ENCODE data around the gene DLG5.

The DLG5 gene, protein sequence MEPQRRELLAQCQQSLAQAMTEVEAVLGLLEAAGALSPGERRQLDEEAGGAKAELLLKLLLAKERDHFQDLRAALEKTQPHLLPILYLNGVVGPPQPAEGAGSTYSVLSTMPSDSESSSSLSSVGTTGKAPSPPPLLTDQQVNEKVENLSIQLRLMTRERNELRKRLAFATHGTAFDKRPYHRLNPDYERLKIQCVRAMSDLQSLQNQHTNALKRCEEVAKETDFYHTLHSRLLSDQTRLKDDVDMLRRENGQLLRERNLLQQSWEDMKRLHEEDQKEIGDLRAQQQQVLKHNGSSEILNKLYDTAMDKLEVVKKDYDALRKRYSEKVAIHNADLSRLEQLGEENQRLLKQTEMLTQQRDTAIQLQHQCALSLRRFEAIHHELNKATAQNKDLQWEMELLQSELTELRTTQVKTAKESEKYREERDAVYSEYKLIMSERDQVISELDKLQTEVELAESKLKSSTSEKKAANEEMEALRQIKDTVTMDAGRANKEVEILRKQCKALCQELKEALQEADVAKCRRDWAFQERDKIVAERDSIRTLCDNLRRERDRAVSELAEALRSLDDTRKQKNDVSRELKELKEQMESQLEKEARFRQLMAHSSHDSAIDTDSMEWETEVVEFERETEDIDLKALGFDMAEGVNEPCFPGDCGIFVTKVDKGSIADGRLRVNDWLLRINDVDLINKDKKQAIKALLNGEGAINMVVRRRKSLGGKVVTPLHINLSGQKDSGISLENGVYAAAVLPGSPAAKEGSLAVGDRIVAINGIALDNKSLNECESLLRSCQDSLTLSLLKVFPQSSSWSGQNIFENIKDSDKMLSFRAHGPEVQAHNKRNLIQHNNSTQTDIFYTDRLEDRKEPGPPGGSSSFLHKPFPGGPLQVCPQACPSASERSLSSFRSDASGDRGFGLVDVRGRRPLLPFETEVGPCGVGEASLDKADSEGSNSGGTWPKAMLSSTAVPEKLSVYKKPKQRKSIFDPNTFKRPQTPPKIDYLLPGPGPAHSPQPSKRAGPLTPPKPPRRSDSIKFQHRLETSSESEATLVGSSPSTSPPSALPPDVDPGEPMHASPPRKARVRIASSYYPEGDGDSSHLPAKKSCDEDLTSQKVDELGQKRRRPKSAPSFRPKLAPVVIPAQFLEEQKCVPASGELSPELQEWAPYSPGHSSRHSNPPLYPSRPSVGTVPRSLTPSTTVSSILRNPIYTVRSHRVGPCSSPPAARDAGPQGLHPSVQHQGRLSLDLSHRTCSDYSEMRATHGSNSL (N-terminal part only)

DNA sequence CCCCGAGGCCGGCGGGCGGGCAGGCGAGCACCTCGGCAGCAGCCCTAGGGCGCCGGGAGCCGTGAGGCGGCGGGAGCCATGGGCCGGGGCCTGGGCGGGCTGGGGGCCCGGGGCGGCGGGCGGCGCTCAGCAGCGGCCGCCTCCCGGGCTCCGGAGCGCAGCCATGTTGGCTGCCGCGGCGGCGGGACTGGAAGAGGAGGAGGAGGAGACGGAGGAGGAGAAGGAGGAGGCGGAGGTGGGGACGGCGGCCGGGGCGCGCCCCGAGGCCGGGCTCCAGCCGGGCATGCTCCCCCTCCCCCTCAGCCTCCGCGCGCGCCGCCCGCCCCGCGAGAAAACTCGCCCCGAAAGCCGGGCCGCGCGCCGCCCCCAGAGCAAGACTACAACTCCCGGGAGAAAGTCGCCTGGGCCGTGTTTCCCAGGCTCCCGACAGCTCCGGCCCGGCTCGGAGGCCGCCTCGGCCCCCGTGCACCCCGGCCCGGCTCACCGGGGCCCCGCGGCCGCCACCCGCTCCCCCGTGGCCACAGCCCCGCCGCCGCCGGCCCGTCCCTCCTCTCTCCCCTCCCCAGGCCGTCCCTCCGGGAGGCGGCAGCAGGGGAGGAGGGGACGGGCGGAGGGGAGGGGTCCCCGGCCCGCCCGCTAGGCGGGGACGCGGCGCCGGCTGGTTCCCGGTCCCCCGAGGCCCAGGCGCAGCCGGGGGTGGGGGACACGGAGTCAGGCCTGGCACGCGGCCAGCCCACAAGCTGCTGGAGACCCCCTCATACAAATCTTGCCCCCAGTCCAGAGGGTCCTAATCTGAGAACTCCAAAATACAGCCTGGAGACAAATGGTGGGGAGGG is at the start of gene DLG5:
Gene DLG5 (minus strand): TSS at position 190 of the 836 bp plus-strand sequence. CDS start 235 bp downstream, outside the sequence.
- no peak for DNase-seq

DNA sequence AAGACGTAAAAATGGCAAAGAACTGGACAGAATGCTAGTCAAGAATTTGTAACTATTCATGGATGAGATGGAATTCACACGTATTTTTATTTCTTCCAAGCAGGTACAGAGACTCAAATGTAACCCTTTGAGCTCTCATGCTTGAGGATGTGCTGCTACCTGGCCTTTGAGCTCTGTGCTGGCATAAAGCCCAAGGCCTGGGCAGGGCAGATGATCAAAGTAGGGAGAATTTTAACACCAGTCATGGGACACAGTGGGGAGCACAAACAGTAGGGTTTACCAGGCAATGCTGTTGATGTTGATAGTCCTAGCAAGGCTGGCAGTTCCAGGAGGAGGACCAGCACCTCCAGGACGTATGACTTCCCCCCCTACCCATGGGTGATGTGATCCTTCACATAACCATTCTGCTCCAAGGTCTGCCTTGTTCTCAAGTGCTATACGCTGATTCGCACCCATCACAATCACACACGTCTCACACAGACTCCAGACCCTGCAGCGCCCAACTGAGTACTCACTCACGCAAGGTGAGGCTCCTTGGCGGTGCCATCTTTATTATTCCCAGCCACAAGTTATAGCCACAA is 48.6 kb upstream of the DLG5 start:
- no peak for DNase-seq

DNA sequence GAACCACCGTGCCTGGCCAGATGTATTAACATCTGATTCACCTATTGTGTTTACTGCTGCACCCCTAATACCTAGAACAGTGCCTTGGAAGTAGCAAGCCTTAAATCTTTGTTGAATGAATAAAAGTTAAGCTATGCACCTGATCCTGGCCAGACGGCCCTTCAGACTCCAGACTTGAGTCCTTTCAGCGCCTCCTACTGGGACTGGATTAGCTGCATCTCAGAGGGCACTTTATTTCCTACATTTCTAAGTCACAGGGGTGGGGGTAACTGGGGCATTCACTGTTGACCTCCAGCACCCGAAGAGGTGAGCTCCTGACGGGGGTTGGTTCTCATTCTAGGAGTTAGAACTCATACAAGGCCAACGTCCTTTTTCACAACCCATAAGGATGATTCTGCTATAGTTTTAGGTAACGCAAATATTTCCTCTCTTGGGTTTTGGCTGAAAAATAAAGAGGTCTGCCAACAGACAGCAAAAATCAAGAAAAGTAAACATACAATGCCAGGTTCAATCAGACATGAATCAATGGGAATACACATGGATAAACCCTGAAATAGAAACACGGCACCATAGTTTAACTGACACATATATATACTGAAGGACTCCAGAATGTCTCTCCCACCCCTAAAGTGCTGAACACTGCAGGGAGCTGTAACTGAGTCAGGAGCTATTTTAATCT is 48.0 kb upstream of the DLG5 start:
- DNase-seq: no peak

DNA sequence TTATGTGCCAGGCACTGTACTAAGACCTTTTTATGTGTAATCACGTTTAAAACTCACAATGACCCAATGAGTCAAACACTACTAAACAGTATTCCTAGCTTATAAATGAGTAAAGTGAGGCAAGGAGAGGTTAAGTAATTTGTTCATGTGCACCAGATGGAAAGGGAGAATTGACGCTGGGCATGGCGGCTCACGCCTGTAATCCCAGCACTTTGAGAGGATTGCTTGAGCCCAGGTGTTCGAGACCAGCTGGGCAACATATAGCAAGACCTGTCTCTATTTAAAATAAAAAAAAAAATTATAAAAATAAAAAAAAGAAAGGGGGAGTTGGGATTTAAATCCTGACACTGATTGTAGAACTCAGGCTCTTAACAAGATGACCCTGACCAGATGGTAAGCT is 46.7 kb upstream of the DLG5 start:
- DNase-seq: no peak

DNA sequence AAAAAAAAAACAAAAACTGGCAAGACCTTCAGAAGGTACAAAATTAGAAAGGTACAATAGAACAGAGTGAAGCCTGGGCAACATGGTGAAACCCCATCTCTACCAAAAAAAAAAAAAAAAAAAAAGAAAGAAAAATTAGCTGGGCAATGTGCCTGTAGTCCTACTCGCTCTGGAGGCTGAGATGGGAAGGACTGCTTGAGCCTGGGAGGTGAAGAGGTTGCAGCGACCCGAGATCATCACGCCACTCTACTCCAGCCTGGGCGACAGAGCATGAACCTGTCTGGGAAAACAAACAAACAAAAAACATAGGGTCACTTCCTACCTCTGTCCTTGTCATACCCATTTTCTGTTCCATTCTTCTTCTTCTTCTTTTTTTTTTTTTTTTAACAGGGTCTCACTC is 45.6 kb upstream of the DLG5 start:
- no peak for DNase-seq

DNA sequence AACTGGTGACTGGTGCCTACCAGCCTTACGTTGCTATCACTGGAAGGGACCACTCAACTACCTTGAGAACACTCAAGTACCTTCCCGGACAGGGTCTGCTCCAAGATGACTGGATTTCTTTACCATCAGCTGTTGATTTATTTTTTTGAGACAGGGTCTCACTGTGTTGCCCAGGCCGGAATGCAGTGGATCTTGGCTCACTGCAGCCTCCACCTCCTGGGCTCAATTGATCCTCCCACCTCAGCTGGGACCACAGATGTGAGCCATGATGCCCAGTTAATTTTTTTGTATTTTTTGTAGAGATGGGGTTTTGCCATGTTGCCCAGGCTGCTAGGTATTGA is 45.2 kb upstream of the DLG5 start:
- no peak for DNase-seq

DNA sequence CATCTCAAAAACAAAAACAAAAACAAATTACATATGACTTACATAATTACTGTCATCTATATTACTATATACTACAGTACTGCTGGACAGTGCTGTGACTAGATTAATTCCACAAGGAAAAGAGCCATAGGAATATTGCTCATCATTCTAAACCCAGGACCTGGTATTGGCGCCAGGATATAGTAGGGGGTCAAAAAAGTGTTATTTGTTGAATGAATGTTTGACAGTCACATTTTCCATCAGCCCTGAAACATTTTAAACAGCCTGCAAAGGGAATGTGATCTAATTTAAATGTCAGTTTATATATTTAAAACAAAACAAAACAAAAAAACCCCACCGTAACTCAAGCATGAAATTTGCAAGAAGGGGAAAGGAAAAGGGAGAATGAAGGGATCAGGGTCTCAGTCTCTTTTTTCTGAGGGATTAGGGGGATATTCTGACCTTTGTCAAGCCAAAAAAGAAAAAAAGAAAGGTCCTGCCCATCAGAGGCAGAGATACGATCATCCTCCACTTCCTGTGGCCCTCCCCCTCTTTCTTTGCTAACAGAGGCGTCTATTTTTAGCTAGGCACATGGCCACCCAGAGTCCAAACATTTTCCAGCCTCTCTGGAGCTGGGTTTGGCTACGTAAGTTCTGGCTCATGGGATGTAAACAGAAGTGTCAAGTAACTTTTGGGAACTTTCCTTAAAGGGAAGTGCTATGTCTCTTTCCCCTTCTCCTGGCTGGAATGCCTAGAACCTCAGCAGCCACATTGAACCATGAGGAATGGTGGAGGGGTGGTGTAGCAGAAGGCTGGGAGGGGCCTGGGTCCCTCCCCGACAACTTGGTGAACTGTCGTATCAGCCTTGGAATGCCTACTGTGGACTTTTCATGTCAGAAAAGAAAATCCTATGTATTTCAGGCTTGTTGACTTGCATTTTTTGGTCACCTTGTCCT is 44.6 kb upstream of the DLG5 start:
- DNase-seq: no peak

DNA sequence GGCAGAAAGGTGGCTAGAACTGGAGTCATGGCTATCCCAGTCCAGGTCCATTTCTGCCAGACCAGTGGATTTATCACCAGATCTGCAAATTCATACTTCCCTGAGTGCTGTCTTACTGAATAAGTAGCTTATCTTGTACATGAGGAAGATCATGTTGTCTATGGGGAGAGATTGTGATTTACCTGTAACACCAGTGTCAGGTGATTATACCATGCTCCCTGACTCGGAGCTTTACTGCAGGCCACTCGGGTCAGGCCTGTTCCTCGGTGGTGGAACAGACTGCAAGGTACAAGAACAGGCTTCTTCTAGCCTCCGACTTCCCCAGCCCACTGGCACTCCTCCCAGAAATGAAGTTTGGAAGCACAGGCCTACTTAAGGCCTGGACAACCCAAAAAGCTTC is 42.6 kb upstream of the DLG5 start:
- no peak for DNase-seq

DNA sequence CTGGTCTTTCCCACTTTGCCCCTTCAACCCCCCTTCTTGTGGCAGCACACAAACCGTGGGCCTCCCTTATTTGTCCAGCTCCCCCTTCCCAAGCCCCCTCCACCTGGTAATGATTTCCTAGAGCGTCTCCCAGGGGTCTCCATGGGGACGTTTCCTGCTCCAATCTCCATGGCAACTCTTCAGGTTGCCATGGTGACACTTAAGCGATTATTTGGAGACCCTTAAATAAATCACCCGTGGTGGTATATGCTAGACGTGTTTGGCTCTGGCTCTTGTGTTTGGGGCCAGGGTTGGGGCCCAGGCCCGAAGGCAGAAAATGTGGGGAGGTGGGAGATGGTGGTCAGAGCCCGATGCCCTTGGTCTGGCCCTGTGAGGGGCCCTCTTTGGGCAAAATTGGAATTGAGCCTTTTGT is 41.1 kb upstream of the DLG5 start:
- no peak for DNase-seq

DNA sequence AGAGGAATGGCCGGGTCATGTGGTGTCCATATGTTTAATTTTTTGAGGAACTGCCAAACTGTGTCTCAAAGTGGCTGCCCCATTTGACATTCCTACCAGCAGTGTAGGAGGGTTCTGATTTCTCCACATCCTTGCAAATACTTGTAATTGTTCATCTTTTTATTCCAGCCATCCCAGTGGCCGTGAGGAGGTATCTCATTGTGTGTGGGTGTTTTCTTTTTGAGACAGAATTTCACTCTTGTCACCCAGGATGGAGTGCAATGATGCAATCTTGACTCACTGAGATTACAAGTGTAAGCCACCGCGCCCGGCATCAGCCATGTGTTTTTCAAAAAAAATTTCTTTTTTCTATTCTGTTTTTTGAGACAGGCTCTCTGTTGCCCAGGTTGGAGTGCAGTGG is 38.7 kb upstream of the DLG5 start:
- DNase-seq: no peak

DNA sequence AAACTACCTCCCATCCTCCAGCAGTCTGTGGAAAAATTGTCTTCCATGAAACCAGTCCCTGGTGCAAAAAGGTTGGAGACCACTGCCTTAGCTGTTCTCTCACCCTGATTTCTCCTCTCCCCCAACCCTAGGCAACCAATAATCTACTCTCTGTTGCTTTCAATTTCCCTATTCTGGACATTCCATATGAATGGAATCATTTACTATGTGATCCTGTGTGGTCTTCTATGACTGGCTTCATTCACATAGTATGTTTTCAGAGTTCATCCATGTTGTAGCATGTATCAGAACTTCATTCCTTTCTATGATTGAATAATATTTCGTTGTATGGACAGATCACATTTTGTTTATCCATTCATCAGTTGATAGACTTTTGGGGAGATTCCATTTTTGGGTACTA is 38.3 kb upstream of the DLG5 start:
- no peak for DNase-seq

DNA sequence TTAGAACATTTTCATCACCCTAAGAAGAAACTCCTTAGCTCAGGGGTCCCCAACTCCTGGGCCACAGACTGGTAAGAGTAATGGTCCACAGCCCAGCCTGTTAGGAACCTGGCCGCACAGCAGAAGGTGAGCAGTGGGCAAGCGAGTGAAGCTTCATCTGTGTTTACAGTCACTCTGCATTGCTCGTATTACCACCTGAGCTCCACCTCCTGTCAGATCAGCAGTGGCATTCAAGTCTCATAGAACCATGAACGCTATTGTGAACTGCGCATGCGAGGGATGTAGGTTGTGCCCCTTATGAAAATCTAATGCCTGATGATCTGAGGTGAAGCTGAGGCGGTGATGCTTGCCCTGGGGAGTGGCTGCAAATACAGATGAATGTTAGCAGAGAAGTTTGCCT is 37.3 kb upstream of the DLG5 start:
- DNase-seq: no peak

DNA sequence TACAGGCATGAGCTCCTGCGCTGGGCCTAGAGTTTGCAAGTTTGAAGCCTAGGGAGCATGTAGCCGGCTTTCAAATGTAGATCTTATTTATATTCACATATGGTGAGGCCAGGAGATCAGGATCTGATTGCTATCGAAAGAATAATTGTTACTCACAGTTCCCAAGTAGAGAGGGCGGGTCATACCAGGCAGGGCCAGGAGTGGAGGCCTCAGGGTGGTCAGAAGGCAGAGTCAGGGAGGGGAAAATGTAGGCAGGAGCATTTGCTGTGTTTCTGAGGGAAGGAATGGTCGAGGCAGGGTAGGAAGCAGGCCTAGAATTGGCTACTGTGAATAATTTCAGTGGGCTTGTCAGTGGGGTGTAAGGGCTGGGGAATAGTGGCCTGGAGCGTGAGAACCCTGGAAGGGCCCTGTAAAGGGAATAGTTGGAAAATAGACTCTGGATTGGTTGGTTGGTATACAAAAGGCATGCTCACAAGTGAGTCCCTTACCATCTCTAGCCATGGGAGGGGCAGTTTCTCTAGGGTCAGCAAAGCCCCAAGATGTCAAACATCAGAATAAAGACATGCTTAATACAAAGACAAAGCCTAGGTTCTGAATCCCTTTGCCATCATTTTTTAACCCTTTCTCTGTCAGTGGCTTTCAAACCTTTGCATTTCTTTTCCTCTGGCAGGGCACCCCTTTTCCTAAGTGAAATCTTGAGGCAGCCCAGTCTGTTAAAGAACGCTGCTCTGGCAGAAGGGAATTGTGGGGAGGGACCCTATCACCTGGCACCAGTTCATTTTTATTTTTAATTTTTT is 36.0 kb upstream of the DLG5 start:
- no peak for DNase-seq

DNA sequence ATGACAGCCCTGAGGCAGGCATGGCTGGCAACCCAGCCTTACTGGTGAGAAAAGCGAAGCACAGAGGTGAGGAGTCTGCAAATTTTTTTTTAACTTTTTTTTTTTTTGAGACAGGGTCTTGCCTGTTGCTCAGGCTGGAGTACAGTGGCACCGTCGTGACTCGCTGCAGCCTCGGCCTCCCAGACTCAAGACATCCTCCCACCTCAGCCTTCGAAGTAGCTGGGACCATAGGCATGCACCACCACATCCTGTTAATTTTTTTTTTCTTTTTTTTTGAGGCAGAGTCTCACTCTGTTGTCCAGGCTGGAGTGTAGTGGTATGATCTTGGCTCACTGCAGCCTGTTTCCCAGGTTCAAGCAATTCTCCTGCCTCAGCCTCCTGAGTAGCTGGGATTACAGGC is 35.1 kb upstream of the DLG5 start:
- DNase-seq: no peak

DNA sequence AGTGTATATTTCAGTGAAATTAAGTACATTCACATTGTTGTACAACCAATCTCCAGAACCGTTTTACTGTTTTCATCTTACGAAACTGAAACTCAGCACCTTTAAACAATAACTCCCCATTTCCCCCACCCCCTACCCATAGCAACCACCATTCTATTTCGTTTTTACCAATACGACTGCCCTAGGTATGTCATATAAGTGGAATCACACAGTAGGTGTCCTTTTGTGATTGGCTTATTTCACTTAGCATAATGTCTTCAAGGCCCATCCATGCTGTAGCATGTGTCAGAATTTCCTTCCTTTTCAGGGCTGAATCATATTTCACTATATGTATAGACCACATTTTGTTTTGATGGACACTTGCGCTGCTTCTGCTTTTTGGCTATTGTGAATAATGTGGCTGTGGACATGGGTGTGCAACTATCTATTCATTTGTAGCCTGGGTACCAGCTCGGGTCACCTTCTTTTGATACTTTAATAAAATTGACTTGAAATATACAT is 34.3 kb upstream of the DLG5 start:
- DNase-seq: no peak

DNA sequence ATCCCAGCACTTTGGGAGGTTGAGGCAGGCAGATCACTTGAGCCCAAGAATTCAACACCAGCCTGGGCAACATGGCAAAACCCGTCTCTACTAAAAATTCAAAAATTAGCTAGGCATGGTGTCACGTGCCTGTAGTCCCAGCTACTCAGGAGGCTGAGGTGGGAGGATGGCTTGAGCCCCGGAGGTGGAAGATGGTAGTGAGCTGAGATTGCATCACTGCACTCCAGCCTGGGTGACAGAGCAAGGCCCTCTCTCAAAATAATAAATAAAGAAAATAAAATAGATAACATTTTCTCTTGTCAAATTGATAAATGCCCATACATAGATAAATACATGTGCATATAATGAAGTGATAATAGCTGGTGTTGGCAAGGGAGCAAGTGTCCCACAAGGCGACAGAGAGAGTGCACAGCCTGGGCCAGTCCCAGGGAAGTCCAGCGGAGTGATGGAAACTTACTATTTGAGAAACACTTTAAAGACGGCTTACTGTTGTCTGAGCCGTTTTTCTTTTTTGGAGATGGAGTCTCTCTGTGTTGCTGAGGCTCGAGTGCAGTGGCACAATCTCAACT is 33.4 kb upstream of the DLG5 start:
- DNase-seq: no peak

DNA sequence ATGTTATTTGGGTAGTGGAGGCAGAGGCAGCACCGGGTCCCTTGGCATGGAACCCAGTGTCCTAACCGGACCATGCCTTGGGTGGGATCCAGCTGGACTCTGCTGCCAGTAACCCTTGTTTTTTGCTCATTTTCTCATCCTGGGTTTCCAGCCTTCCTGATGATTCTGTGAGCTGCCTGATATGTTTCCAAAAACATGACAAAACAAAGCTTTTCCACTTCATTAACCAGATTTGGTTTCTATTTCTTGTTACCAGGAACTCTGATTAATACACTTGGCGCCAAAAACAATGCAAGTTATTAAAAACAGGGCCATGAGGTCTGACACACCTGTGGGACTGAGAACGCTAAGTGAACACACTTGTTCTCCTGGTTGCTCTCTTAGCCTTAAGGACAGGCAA is 32.8 kb upstream of the DLG5 start:
- no peak for DNase-seq

DNA sequence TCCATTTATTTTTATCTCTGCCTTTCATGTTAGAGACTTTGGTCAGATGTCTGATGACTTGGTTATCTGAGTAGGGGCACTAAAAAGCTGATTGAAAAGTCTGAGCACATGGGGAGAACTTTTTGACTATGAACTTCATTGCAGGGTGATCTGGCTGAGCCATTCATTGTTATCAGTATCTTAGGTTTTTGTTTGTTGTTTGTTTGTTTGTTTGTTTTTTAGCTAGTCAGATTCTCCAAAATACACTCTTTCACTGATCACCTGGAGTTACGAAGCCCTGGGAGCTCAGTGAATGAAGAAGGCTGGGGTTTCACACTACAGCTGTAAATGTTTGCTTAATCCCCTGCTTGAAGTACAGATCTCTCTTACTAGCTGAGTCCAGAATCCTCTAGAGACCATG is 28.6 kb upstream of the DLG5 start:
- DNase-seq: no peak

DNA sequence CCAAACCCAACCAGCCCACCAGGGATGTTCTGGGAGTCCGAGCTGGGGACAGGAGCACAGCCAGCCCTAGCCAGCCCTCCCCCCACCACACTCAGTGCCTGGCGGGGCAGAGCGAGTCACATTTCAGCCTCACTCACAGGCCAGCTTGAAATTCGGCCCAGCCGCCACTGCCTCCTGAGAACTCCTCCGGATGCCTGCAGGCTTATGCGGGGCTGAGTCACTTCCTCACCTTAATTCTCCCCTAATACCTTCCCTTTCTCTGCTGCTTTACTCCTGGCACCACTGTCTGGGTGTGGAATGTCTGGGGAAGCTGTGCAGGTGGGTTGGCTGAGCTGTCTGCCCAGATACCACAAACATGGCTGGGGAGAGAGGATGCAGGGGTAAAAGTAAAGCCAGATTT is 22.6 kb upstream of the DLG5 start:
- no peak for DNase-seq
